IMR-90 (cell line): ENCODE results near the gene GCNT4. TPM values are rescaled to one million over a fixed set of nuclear protein-coding genes. Genes with fewer than 3 reads are reported as not detected.

Experiments used
- ATAC-seq: fragments of 200-7000 bp; cut with Tn5 transposase; 2 replicates; pipeline ENCODE4 v1.9.1; 2020; ENCODE audit warnings: low read depth, mild to moderate bottlenecking, moderate library complexity
- BruUV-seq: library from RNA; stranded (reverse); fragments of 400-500 nt; replicated peaks from 2 replicates; lab custom pipeline; 2021; lab: Mats Ljungman, UMichigan
- CTCF ChIA-PET: fragments of 300-600 bp; formaldehyde crosslinking; extraction: SDS; loops from one replicate; lab custom pipeline; 2021; ENCODE audit warnings: antibody characterized with exemption; lab: Yijun Ruan, JAX
- POLR2A ChIA-PET: fragments of 300-600 bp; sonication (Branson Sonifier 250); formaldehyde crosslinking; loops from one replicate; lab custom pipeline; 2022; ENCODE audit warnings: antibody characterized with exemption; ENCODE audit not compliant: unreplicated experiment; lab: Charles Lee
- DNase-seq: peaks from one replicate; pipeline ENCODE4 v3.0.0; 2013
- H2AFZ ChIP-seq: replicated peaks from 2 replicates; pipeline ENCODE3; 2013; ENCODE audit warnings: low read length, mild to moderate bottlenecking; ENCODE audit not compliant: poor library complexity
- H2AK5ac ChIP-seq: 2 replicates; pipeline ENCODE4 v1.6.1; 2013; ENCODE audit warnings: low read depth, low read length, inconsistent platforms
- H2AK9ac ChIP-seq: replicated peaks from 2 replicates; pipeline ENCODE3; 2013; ENCODE audit warnings: mild to moderate bottlenecking, low read depth, low read length, moderate library complexity; ENCODE audit not compliant: poor library complexity
- H2BK120ac ChIP-seq: 2 replicates; pipeline ENCODE4 v1.6.1; 2013; ENCODE audit warnings: low read depth, low read length, inconsistent platforms
- H2BK15ac ChIP-seq: 3 replicates; pipeline ENCODE4 v1.6.1; 2013; ENCODE audit warnings: low read depth, low read length, inconsistent platforms
- H2BK20ac ChIP-seq: 2 replicates; pipeline ENCODE4 v1.6.1; 2013; ENCODE audit warnings: low read depth, mild to moderate bottlenecking, inconsistent platforms, low read length, moderate library complexity
- H2BK5ac ChIP-seq: 2 replicates; pipeline ENCODE4 v1.6.1; 2013; ENCODE audit warnings: mild to moderate bottlenecking, low read depth, low read length, inconsistent platforms; ENCODE audit not compliant: poor library complexity, severe bottlenecking
- H3K14ac ChIP-seq: replicated peaks from 2 replicates; pipeline ENCODE4 v1.6.1; 2013; ENCODE audit warnings: low read depth, low read length, inconsistent platforms
- H3K18ac ChIP-seq: 2 replicates; pipeline ENCODE4 v1.6.1; 2013; ENCODE audit warnings: low read depth, low read length, control low read depth
- H3K23ac ChIP-seq: 2 replicates; pipeline ENCODE4 v1.6.1; 2013; ENCODE audit warnings: low read depth, low read length, inconsistent platforms
- H3K27ac ChIP-seq: 2 replicates; pipeline ENCODE4 v1.5.1; 2013; ENCODE audit warnings: mild to moderate bottlenecking, control low read depth, low read length; ENCODE audit not compliant: insufficient read depth
- H3K27me3 ChIP-seq: 2 replicates; pipeline ENCODE4 v1.6.1; 2013; ENCODE audit warnings: low read length; ENCODE audit not compliant: control insufficient read depth, insufficient read depth
- H3K36me3 ChIP-seq: 2 replicates; pipeline ENCODE4 v1.6.1; 2013; ENCODE audit warnings: low read length, mixed read lengths; ENCODE audit not compliant: control insufficient read depth, insufficient read depth
- H3K4ac ChIP-seq: 2 replicates; pipeline ENCODE4 v1.6.1; 2013; ENCODE audit warnings: low read depth, low read length, inconsistent platforms
- H3K4me1 ChIP-seq: 2 replicates; pipeline ENCODE4 v1.6.1; 2013; ENCODE audit warnings: low read length, mixed read lengths; ENCODE audit not compliant: control insufficient read depth, insufficient read depth
- H3K4me2 ChIP-seq: 2 replicates; pipeline ENCODE4 v1.6.1; 2013; ENCODE audit warnings: low read depth, mild to moderate bottlenecking, control low read depth, low read length, moderate library complexity
- H3K4me3 ChIP-seq: 2 replicates; pipeline ENCODE4 v1.5.1; 2013; ENCODE audit warnings: low read depth, mild to moderate bottlenecking, control low read depth, low read length, moderate library complexity; ENCODE audit not compliant: insufficient read depth
- H3K56ac ChIP-seq: 2 replicates; pipeline ENCODE4 v1.6.1; 2013; ENCODE audit warnings: low read length, inconsistent platforms; ENCODE audit not compliant: insufficient read depth; ENCODE audit errors: extremely low read depth
- H3K79me1 ChIP-seq, 2 experiments: 2 replicates each; pipeline ENCODE4 v1.6.1; 2013; ENCODE audit warnings: low read length in 2 of 2, inconsistent platforms in 1 of 2, low read depth in 1 of 2
- H3K9ac ChIP-seq: 2 replicates; pipeline ENCODE4 v1.6.1; 2013; ENCODE audit warnings: low read depth, low read length, control low read depth
- H3K9me1 ChIP-seq: 2 replicates; pipeline ENCODE4 v1.6.1; 2013; ENCODE audit warnings: low read length, inconsistent platforms; ENCODE audit not compliant: insufficient read depth
- H3K9me3 ChIP-seq: 2 replicates; pipeline ENCODE4 v1.6.1; 2013; ENCODE audit warnings: low read length; ENCODE audit not compliant: control insufficient read depth, insufficient read depth
- H4K20me1 ChIP-seq: 2 replicates; pipeline ENCODE4 v1.6.1; 2013; ENCODE audit warnings: low read length, inconsistent platforms; ENCODE audit not compliant: insufficient read depth
- H4K5ac ChIP-seq: 2 replicates; pipeline ENCODE4 v1.6.1; 2013; ENCODE audit warnings: mild to moderate bottlenecking, low read depth, low read length, control low read depth
- H4K8ac ChIP-seq, 2 experiments: 2 replicates each; pipeline ENCODE4 v1.6.1; 2013; ENCODE audit warnings: low read depth in 2 of 2, low read length in 2 of 2, control low read depth in 1 of 2, inconsistent platforms in 1 of 2
- H4K91ac ChIP-seq: 2 replicates; pipeline ENCODE4 v1.6.1; 2013; ENCODE audit warnings: low read depth, low read length, inconsistent platforms; ENCODE audit not compliant: insufficient read depth
- BHLHE40 ChIP-seq: fragments of 150-350 bp; IDR thresholded peaks from 2 replicates; pipeline ENCODE4 v1.6.1; 2016; ENCODE audit warnings: mild to moderate bottlenecking, low read depth, low read length
- NFE2L2 ChIP-seq: fragments of 150-350 bp; IDR thresholded peaks from 2 replicates; pipeline ENCODE4 v1.6.1; 2016; ENCODE audit warnings: low read depth, mild to moderate bottlenecking, low read length
- POLR2A ChIP-seq: IDR thresholded peaks from 2 replicates; pipeline ENCODE4 v1.6.1; 2012; ENCODE audit warnings: mild to moderate bottlenecking, low read depth, low read length
- SMC3 ChIP-seq: fragments of 150-350 bp; IDR thresholded peaks from 2 replicates; pipeline ENCODE4 v1.6.1; 2016; ENCODE audit warnings: low read depth, mild to moderate bottlenecking, antibody characterized with exemption, low read length, moderate library complexity
- WGBS, 2 experiments: methylation state at CpG; one replicate each; pipeline versions ENCODE4 v1.1.5 to v1.1.7; 2013; ENCODE audit warnings: missing lambda C conversion rate in 2 of 2; ENCODE audit not compliant: insufficient read length in 1 of 2; ENCODE audit errors: extremely low coverage in 2 of 2; 5-methylcytosine and 5-hydroxymethylcytosine counted together
- dilution Hi-C: fragments of 300-500 bp; cut with HindIII; formaldehyde crosslinking; loops from one replicate; pipeline ENCODE4 v1.14.3; 2018; ENCODE audit warnings: low sequenced_read_pairs; ENCODE audit not compliant: unreplicated experiment
- in situ Hi-C: fragments of 300-500 bp; cut with MboI; formaldehyde crosslinking; loops from 3 replicates; pipeline ENCODE4 v1.14.3; 2019; ENCODE audit warnings: low sequenced_read_pairs, inconsistent platforms, mixed read lengths
- intact Hi-C: fragments of 100-400 bp; cut with micrococcal nuclease; formaldehyde crosslinking; loops from 2 replicates; pipeline ENCODE4 v1.10.0; 2022
- polyA plus RNA-seq, 3 experiments: library from polyadenylated mRNA; depleted of rRNA; stranded (reverse); fragments of >200 nt; gene quantifications; 2 replicates each; pipeline ENCODE4 v1.2.3, GENCODE V29; 2012; ENCODE audit warnings: low replicate concordance in 1 of 3
- total RNA-seq: library from RNA; depleted of rRNA; stranded (reverse); fragments of >200 nt; gene quantifications from 2 replicates; pipeline ENCODE4 v1.2.3, GENCODE V29; 2012

GCNT4 gene
- total and polyA plus RNA-seq, 2 of the 4 experiments (the other 2 are of a cell fraction) = 0.46 to 1.8 TPM

DNA sequence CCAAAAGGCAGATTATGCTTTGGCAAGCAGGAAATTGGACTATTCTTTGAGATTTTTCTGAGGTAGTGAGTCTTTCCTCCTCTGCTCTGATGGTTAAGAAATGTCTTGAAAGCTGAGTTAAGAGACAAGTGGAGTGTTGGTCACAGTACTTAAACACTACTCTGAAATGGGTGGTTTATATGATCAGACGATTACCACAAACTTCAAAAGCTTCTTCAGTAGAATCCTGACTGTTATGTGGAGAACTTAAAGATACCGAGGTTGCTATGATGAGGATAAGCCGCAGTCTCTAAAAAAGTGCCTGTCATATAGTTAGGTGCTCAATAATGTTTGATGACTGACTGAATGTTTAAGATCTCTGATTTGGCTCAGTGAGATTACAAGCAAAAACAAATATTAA, 24.3 kb downstream of the GCNT4 start:
- no peak overlapping the region for H3K4ac ChIP-seq
- no peak overlapping the region for H3K4me3 ChIP-seq
- H3K18ac ChIP-seq = no peak overlapping the region
- no peak for TF ChIP-seq SMC3
- no peak for TF ChIP-seq NFE2L2
- no peak for TF ChIP-seq POLR2A
- no peak for TF ChIP-seq BHLHE40
- no peak overlapping the region for H3K4me2 ChIP-seq
- H4K5ac ChIP-seq = no peak overlapping the region
- H2BK15ac ChIP-seq = no peak overlapping the region
- dilution Hi-C loops = no loop called here
- H3K4me1 ChIP-seq = no peaks in the 10 kb centered on the region; the same call in 1 of the 2 replicates
- no peaks in the 10 kb centered on the region for H3K9me3 ChIP-seq
- no peaks in the 10 kb centered on the region; the same call in 1 of the 2 replicates for H3K9me1 ChIP-seq
- H2AK5ac ChIP-seq = no peak overlapping the region
- no peak overlapping the region for H3K27ac ChIP-seq
- peaks cover 4 to 6% of the 10 kb centered on the region in 2 experiments; a peak in 1 of 4 replicates for H3K79me1 ChIP-seq
- H2AFZ ChIP-seq = no peak overlapping the region
- ChIA-PET POLR2A (no interaction called here), CTCF (interaction anchor here (1.1 kb wide), 1 partner anchor 14 kb away, joined by 3 read pairs; no protein-coding TSS in a partner anchor)
- BruUV-seq = no TSS peak
- H3K9ac ChIP-seq = no peak overlapping the region
- no CpG with 5 or more reads among the region's 3 CpGs for WGBS, 2 experiments
- DNase-seq = no peak
- no peaks in the 10 kb centered on the region for H4K20me1 ChIP-seq
- H2BK120ac ChIP-seq = no peak overlapping the region
- no peak overlapping the region for H2BK20ac ChIP-seq
- intact Hi-C loops = no loop called here
- H4K91ac ChIP-seq = no peak overlapping the region
- H4K8ac ChIP-seq = no peak overlapping the region
- H3K56ac ChIP-seq = no peak overlapping the region
- H3K23ac ChIP-seq = no peak overlapping the region
- ATAC-seq = no peak
- in situ Hi-C loops = no loop called here
- no peak overlapping the region for H2BK5ac ChIP-seq
- no peaks in the 10 kb centered on the region for H3K27me3 ChIP-seq
- H3K36me3 ChIP-seq = no peaks in the 10 kb centered on the region; the same call in 1 of the 2 replicates
- no peak overlapping the region for H3K14ac ChIP-seq
- H2AK9ac ChIP-seq = no peak overlapping the region
